ENCODE measurements around the gene YTHDC1.

Gene YTHDC1

GRCh38 chr4:68368691-68369131 lies 18.8 kb upstream of the YTHDC1 start:
- no peak for TF ChIP-seq CTCF (IDR thresholded peaks at IDR 0.05; ENCODE audit: low read depth, low read length)
- peak overlapping the region; percentile 32 for H3K4me3 ChIP-seq (ENCODE audit: low read depth, low read length)

DNA sequence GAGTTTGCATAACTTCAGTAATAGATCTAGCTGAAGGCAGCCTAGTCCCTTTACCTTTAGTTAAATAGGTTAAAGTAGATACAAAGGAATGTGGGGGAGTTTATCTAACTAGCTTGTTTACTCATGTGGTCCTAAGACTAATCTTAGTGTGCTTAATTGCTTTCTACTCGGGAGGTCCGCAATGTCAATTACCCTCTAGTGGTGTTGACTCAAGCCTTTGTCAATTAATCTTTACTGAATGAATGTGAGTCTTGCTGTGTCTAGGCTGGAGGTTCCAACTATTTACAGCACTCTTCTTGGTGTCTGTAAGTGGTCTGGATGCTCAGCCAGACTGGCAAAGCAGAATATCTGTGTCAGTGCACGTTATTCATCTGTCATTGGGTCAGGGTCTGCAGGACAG lies 17.9 kb upstream of the YTHDC1 start:
- no peak for TF ChIP-seq CTCF (IDR thresholded peaks at IDR 0.05; ENCODE audit: low read depth, low read length)
- H3K4me3 ChIP-seq (ENCODE audit: low read depth, low read length): no peak overlapping the region

DNA sequence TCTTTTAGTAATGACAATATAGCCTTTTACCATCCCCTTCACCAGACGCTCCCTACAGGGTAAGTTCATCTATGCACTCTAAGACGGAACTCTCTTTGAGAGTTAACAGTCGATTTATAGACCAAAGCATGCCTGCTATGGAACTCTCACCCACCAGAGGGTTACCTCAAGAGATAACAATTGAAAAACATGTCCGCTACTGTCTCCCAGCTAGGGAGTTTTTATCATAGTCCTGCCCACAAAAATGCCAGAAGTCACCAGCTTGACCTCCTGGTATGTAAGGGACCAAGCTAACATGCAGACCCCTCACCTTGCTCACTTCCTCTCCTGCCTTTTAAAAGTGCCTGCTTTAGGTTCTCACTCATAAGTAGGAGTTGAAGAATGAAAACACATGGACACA lies 16.7 kb upstream of the YTHDC1 start:
- no peak for TF ChIP-seq CTCF (IDR thresholded peaks at IDR 0.05; ENCODE audit: low read depth, low read length)
- H3K4me3 ChIP-seq (ENCODE audit: low read depth, low read length): no peak overlapping the region

DNA sequence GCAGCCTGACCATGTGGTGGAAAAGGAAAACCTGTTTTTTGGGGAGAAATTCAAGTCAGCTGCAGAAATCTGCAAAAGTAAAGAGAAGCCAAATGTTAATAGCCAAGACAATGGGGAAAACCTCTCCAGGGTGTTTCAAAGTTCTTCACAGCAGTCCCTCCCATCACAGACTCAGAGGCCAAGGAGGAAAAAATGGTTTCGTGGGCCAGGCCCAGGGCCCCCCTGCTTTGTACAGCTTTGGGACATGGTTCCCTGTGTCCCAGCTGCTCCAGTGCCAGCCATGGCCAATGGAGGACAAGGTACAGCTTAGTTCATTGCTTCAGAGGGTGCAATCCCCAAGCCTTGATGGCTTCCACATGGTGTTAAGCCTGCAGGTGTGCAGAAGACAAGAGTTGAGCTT lies 15.2 kb upstream of the YTHDC1 start:
- H3K4me3 ChIP-seq (ENCODE audit: low read depth, low read length): no peak overlapping the region
- TF ChIP-seq CTCF (IDR thresholded peaks at IDR 0.05; ENCODE audit: low read depth, low read length): no peak

DNA sequence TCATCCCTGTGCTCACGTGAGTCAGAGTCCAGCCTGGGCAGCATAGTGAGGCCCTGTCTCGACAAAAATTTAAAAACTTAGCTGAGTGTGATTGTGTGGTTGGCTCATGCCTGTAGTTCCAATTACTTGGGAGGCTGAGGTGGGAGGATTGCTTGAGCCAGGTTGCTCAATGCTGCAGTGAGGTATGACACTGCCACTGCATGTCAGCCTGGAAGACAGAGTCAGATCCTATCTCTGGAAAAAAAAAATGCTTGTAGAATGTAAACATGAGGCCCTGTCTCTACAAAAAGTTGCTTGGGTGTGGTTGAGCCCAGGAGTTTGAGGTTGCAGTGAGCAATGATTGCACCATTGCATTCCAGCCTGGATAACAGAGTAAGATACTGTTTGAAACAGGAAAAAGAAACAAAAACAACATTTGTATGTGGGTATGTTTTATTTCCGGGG lies 11.3 kb upstream of the YTHDC1 start:
- TF ChIP-seq CTCF (IDR thresholded peaks at IDR 0.05; ENCODE audit: low read depth, low read length): no peak
- no peak overlapping the region for H3K4me3 ChIP-seq (ENCODE audit: low read depth, low read length)

GRCh38 chr4:68360231-68360968 lies 10.5 kb upstream of the YTHDC1 start:
- TF ChIP-seq CTCF (IDR thresholded peaks at IDR 0.05; ENCODE audit: low read depth, low read length): no peak
- H3K4me3 ChIP-seq (ENCODE audit: low read depth, low read length): no peak overlapping the region

GRCh38 chr4:68359508-68359907 lies 9.6 kb upstream of the YTHDC1 start:
- no peak overlapping the region for H3K4me3 ChIP-seq (ENCODE audit: low read depth, low read length)
- no peak for TF ChIP-seq CTCF (IDR thresholded peaks at IDR 0.05; ENCODE audit: low read depth, low read length)
